Ishikawa (cell line): Measurements from ENCODE around the gene PDZD8.

Experiments
- CEBPB ChIP-seq: IDR thresholded peaks from 2 replicates; pipeline ENCODE4 v1.6.1; 2012
- EGR1 ChIP-seq: IDR thresholded peaks from 2 replicates; pipeline ENCODE4 v1.6.1; 2012
- EP300 ChIP-seq: IDR thresholded peaks from 2 replicates; pipeline ENCODE4 v1.6.1; 2012; ENCODE audit warnings: borderline replicate concordance
- FOXM1 ChIP-seq: IDR thresholded peaks from 2 replicates; pipeline ENCODE4 v1.6.1; 2012; ENCODE audit warnings: low read depth, borderline replicate concordance
- YY1 ChIP-seq: IDR thresholded peaks from 2 replicates; pipeline ENCODE4 v1.6.1; 2012; ENCODE audit warnings: low read depth
- TF ChIP-seq, protein P1 (sequence below): IDR thresholded peaks from 2 replicates; pipeline ENCODE4 v1.6.1; 2012

DNA sequence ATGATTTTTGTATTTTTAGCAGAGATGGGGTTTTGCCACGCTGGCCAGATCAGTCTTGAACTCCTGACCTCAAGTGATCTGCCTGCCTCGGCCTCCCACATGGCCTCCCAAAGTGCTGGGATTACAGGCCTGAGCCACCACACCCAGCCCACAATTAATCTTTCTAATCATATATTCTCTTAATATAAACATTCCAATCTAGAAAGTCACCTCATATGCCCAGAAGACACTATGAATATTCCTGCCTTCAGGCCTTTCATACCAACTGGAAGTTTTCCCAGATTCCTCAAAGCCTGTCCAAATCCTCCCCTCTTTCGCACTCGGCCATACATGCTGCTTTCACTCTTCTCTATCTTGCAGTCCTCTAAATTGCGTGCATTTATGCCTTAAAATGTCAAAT lies 32.6 kb downstream of the PDZD8 start:
- TF ChIP-seq YY1 (no peak), FOXM1 (no peak), CEBPB (no peak), EGR1 (no peak), EP300 (no peak)
- TF ChIP-seq, protein P1, sequence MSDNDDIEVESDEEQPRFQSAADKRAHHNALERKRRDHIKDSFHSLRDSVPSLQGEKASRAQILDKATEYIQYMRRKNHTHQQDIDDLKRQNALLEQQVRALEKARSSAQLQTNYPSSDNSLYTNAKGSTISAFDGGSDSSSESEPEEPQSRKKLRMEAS, result no peak
